ENCODE data around the gene RB1.

The RB1 gene

GRCh38 chr13:48475230-48475629 lies 171.7 kb downstream of the RB1 start:
- peaks cover 35% of the 10 kb centered on the region for H3K36me3 ChIP-seq (ENCODE audit: insufficient read depth, low read length)
- no peaks in the 10 kb centered on the region for H3K27me3 ChIP-seq (ENCODE audit: insufficient read depth, low read length)
- H2AFZ ChIP-seq (ENCODE audit: low read depth, low read length): no peak overlapping the region
- no peak overlapping the region for H3K4me3 ChIP-seq (ENCODE audit: low read length)
- peaks cover 2% of the 10 kb centered on the region for H3K9me3 ChIP-seq (ENCODE audit: low read length)
- no peaks in the 10 kb centered on the region for H3K4me1 ChIP-seq (ENCODE audit: insufficient read depth, low read length)

- peaks cover 35% of the 10 kb centered on the region for H3K36me3 ChIP-seq (ENCODE audit: insufficient read depth, low read length)
- no peaks in the 10 kb centered on the region for H3K4me1 ChIP-seq (ENCODE audit: insufficient read depth, low read length)
- no peak overlapping the region for H3K4me3 ChIP-seq (ENCODE audit: low read length)
- no peak overlapping the region for H2AFZ ChIP-seq (ENCODE audit: low read depth, low read length)
- peaks cover 2% of the 10 kb centered on the region for H3K9me3 ChIP-seq (ENCODE audit: low read length)
- H3K27me3 ChIP-seq (ENCODE audit: insufficient read depth, low read length): no peaks in the 10 kb centered on the region
These were observed 172.7 kb downstream of the RB1 start for GRCh38 chr13:48476215-48476614.

- Histone ChIP-seq H3K4me3 (ENCODE audit: low read length) (no peak overlapping the region), H3K9me3 (ENCODE audit: low read length) (peaks cover 2% of the 10 kb centered on the region), H3K27me3 (ENCODE audit: insufficient read depth, low read length) (no peaks in the 10 kb centered on the region), H3K4me1 (ENCODE audit: insufficient read depth, low read length) (no peaks in the 10 kb centered on the region), H3K36me3 (ENCODE audit: insufficient read depth, low read length) (peaks cover 35% of the 10 kb centered on the region), H2AFZ (ENCODE audit: low read depth, low read length) (no peak overlapping the region)
These were observed 173.1 kb downstream of the RB1 start for GRCh38 chr13:48476686-48477085.

GRCh38 chr13:48477191-48477855 lies 173.8 kb downstream of the RB1 start:
- Histone ChIP-seq H3K36me3 (ENCODE audit: insufficient read depth, low read length) (peaks cover 34% of the 10 kb centered on the region), H2AFZ (ENCODE audit: low read depth, low read length) (no peak overlapping the region), H3K4me3 (ENCODE audit: low read length) (no peak overlapping the region), H3K27me3 (ENCODE audit: insufficient read depth, low read length) (no peaks in the 10 kb centered on the region), H3K4me1 (ENCODE audit: insufficient read depth, low read length) (no peaks in the 10 kb centered on the region), H3K9me3 (ENCODE audit: low read length) (peaks cover 2% of the 10 kb centered on the region)

GRCh38 chr13:48478391-48478790 lies 174.8 kb downstream of the RB1 start:
- Histone ChIP-seq H3K4me3 (ENCODE audit: low read length) (no peak overlapping the region), H3K27me3 (ENCODE audit: insufficient read depth, low read length) (no peaks in the 10 kb centered on the region), H3K4me1 (ENCODE audit: insufficient read depth, low read length) (no peaks in the 10 kb centered on the region), H2AFZ (ENCODE audit: low read depth, low read length) (no peak overlapping the region), H3K9me3 (ENCODE audit: low read length) (peaks cover 2% of the 10 kb centered on the region), H3K36me3 (ENCODE audit: insufficient read depth, low read length) (peaks cover 36% of the 10 kb centered on the region)

- H3K4me3 ChIP-seq (ENCODE audit: low read length): no peak overlapping the region
- H3K9me3 ChIP-seq (ENCODE audit: low read length): peaks cover 8% of the 10 kb centered on the region
- no peak overlapping the region for H2AFZ ChIP-seq (ENCODE audit: low read depth, low read length)
- H3K4me1 ChIP-seq (ENCODE audit: insufficient read depth, low read length): no peaks in the 10 kb centered on the region
- no peaks in the 10 kb centered on the region for H3K27me3 ChIP-seq (ENCODE audit: insufficient read depth, low read length)
- H3K36me3 ChIP-seq (ENCODE audit: insufficient read depth, low read length): peaks cover 28% of the 10 kb centered on the region
These were observed 180.0 kb downstream of the RB1 start for GRCh38 chr13:48483575-48483974.

GRCh38 chr13:48485432-48485831 lies 181.9 kb downstream of the RB1 start:
- no peak overlapping the region for H2AFZ ChIP-seq (ENCODE audit: low read depth, low read length)
- H3K9me3 ChIP-seq (ENCODE audit: low read length): peaks cover 8% of the 10 kb centered on the region
- H3K36me3 ChIP-seq (ENCODE audit: insufficient read depth, low read length): peaks cover 23% of the 10 kb centered on the region
- H3K4me3 ChIP-seq (ENCODE audit: low read length): no peak overlapping the region
- no peaks in the 10 kb centered on the region for H3K27me3 ChIP-seq (ENCODE audit: insufficient read depth, low read length)
- no peaks in the 10 kb centered on the region for H3K4me1 ChIP-seq (ENCODE audit: insufficient read depth, low read length)

- Histone ChIP-seq H3K27me3 (ENCODE audit: insufficient read depth, low read length) (no peaks in the 10 kb centered on the region), H3K4me3 (ENCODE audit: low read length) (no peak overlapping the region), H3K36me3 (ENCODE audit: insufficient read depth, low read length) (peaks cover 25% of the 10 kb centered on the region), H2AFZ (ENCODE audit: low read depth, low read length) (no peak overlapping the region), H3K9me3 (ENCODE audit: low read length) (peaks cover 8% of the 10 kb centered on the region), H3K4me1 (ENCODE audit: insufficient read depth, low read length) (no peaks in the 10 kb centered on the region)
These were observed 182.8 kb downstream of the RB1 start for GRCh38 chr13:48486362-48486761.

- peaks cover 25% of the 10 kb centered on the region for H3K36me3 ChIP-seq (ENCODE audit: insufficient read depth, low read length)
- H3K4me1 ChIP-seq (ENCODE audit: insufficient read depth, low read length): no peaks in the 10 kb centered on the region
These were observed 183.3 kb downstream of the RB1 start for GRCh38 chr13:48486836-48487235.

GRCh38 chr13:48487968-48488367 lies 184.4 kb downstream of the RB1 start:
- Histone ChIP-seq H3K36me3 (ENCODE audit: insufficient read depth, low read length) (peaks cover 21% of the 10 kb centered on the region), H3K4me1 (ENCODE audit: insufficient read depth, low read length) (no peaks in the 10 kb centered on the region), H3K4me3 (ENCODE audit: low read length) (no peak overlapping the region)

More at GRCh38 chr13:48486836-48487235, 183.3 kb downstream of the RB1 start:
- no peak overlapping the region for H3K4me3 ChIP-seq (ENCODE audit: low read length)
- H3K27me3 ChIP-seq (ENCODE audit: insufficient read depth, low read length): no peaks in the 10 kb centered on the region
- peaks cover 8% of the 10 kb centered on the region for H3K9me3 ChIP-seq (ENCODE audit: low read length)
- no peak overlapping the region for H2AFZ ChIP-seq (ENCODE audit: low read depth, low read length)

GRCh38 chr13:48488995-48489394 lies 185.4 kb downstream of the RB1 start:
- H3K36me3 ChIP-seq (ENCODE audit: insufficient read depth, low read length): peaks cover 17% of the 10 kb centered on the region
- no peaks in the 10 kb centered on the region for H3K4me1 ChIP-seq (ENCODE audit: insufficient read depth, low read length)
- H3K4me3 ChIP-seq (ENCODE audit: low read length): no peak overlapping the region
- H2AFZ ChIP-seq (ENCODE audit: low read depth, low read length): no peak overlapping the region
- H3K9me3 ChIP-seq (ENCODE audit: low read length): peaks cover 8% of the 10 kb centered on the region
- H3K27me3 ChIP-seq (ENCODE audit: insufficient read depth, low read length): no peaks in the 10 kb centered on the region

More at GRCh38 chr13:48487968-48488367, 184.4 kb downstream of the RB1 start:
- H3K9me3 ChIP-seq (ENCODE audit: low read length): peaks cover 8% of the 10 kb centered on the region
- H2AFZ ChIP-seq (ENCODE audit: low read depth, low read length): no peak overlapping the region
- no peaks in the 10 kb centered on the region for H3K27me3 ChIP-seq (ENCODE audit: insufficient read depth, low read length)

- Histone ChIP-seq H3K4me1 (ENCODE audit: insufficient read depth, low read length) (no peaks in the 10 kb centered on the region), H2AFZ (ENCODE audit: low read depth, low read length) (no peak overlapping the region), H3K9me3 (ENCODE audit: low read length) (peaks cover 8% of the 10 kb centered on the region)
These were observed 186.1 kb downstream of the RB1 start for GRCh38 chr13:48489666-48490065.

GRCh38 chr13:48490241-48490640 lies 186.7 kb downstream of the RB1 start:
- H3K4me3 ChIP-seq (ENCODE audit: low read length): no peak overlapping the region
- H3K4me1 ChIP-seq (ENCODE audit: insufficient read depth, low read length): no peaks in the 10 kb centered on the region
- peaks cover 8% of the 10 kb centered on the region for H3K9me3 ChIP-seq (ENCODE audit: low read length)
- no peaks in the 10 kb centered on the region for H3K27me3 ChIP-seq (ENCODE audit: insufficient read depth, low read length)
- H3K36me3 ChIP-seq (ENCODE audit: insufficient read depth, low read length): peaks cover 17% of the 10 kb centered on the region
- H2AFZ ChIP-seq (ENCODE audit: low read depth, low read length): no peak overlapping the region

More at GRCh38 chr13:48489666-48490065, 186.1 kb downstream of the RB1 start:
- Histone ChIP-seq H3K4me3 (ENCODE audit: low read length) (no peak overlapping the region), H3K27me3 (ENCODE audit: insufficient read depth, low read length) (no peaks in the 10 kb centered on the region), H3K36me3 (ENCODE audit: insufficient read depth, low read length) (peaks cover 17% of the 10 kb centered on the region)
